Retinal pigment epithelial cell (primary cell): Measurements from ENCODE around the gene CCDC127.
"Not testable (repeated sequence)": the region's sequence is repeated elsewhere in the genome, so short reads cannot be mapped to it uniquely, and the experiment has no call there.

Experiments used
- DNase-seq: peaks from one replicate; pipeline ENCODE4 v3.0.0-alpha.2; 2010; ENCODE audit warnings: low read depth
- H3K4me3 ChIP-seq: 2 replicates; pipeline ENCODE4 v1.5.1; 2011; ENCODE audit warnings: mild to moderate bottlenecking, low read length, control low read depth, moderate library complexity
- TF ChIP-seq, protein P1 (sequence below): conservative IDR thresholded peaks from 2 replicates; pipeline ENCODE4 v1.5.1; 2011; ENCODE audit warnings: low read depth, low read length, control low read depth, inconsistent platforms

The CCDC127 gene

DNA sequence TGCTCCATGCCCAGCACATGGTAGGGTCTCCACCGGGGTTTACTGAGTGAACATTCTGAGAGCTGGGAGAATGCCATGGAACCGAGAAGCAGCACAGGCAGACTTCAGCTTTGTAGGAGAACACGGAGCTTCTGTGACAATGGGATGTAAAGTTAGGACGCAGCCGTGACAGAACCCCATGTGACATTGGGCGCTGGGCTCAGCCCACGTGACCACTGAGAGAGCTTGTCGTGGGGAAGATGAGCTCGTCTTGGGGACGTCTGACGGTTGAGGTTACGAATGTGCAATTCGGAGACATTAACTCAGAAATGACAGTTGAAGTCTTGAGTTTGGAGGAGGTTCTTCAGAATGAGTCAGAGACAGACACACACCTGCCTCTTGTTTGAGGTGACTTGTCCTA lies 13.7 kb upstream of the CCDC127 start:
- TF ChIP-seq, protein P1, sequence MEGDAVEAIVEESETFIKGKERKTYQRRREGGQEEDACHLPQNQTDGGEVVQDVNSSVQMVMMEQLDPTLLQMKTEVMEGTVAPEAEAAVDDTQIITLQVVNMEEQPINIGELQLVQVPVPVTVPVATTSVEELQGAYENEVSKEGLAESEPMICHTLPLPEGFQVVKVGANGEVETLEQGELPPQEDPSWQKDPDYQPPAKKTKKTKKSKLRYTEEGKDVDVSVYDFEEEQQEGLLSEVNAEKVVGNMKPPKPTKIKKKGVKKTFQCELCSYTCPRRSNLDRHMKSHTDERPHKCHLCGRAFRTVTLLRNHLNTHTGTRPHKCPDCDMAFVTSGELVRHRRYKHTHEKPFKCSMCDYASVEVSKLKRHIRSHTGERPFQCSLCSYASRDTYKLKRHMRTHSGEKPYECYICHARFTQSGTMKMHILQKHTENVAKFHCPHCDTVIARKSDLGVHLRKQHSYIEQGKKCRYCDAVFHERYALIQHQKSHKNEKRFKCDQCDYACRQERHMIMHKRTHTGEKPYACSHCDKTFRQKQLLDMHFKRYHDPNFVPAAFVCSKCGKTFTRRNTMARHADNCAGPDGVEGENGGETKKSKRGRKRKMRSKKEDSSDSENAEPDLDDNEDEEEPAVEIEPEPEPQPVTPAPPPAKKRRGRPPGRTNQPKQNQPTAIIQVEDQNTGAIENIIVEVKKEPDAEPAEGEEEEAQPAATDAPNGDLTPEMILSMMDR, result no peak
- no peak for DNase-seq
- no peak overlapping the region for H3K4me3 ChIP-seq

DNA sequence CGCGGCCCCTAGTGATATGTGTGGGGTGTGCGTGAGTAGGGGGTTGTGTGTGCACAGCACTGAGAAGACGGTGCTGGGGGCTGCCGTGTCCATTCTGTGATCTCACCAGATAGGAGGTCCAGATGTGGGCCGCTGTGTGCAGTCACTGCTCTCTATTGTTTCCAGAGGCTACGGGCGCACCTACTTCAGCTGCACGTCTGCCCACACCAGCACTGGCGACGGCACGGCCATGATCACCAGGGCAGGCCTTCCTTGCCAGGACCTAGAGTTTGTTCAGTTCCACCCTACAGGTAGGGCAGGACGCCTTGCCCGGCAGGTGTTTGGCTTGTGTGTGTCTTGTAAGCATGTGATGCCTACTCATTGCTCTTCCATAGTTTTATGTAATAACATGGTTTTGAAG lies 12.8 kb upstream of the CCDC127 start:
- DNase-seq, result no peak
- no peak overlapping the region for H3K4me3 ChIP-seq
- TF ChIP-seq, protein P1, result no peak

DNA sequence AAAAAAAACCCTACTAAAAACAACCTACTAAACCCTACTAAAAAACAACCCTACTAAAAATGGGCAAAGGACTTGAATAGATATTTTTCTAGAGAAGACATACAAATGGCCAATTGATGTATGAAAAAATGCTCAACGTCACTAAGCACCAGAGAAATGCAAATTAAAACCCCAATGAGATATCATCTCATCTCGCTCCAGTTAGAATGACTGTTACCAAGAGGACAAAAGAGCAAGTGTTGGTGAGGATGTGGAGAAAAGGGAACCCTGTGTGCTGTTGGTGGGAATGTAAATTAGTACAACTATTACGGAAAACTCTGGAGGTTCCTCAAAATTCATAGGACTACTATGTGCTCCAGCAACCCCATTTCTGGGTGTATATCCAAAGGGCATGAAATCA lies 10.9 kb upstream of the CCDC127 start:
- no peak overlapping the region for H3K4me3 ChIP-seq
- TF ChIP-seq, protein P1, result no peak
- no peak for DNase-seq

DNA sequence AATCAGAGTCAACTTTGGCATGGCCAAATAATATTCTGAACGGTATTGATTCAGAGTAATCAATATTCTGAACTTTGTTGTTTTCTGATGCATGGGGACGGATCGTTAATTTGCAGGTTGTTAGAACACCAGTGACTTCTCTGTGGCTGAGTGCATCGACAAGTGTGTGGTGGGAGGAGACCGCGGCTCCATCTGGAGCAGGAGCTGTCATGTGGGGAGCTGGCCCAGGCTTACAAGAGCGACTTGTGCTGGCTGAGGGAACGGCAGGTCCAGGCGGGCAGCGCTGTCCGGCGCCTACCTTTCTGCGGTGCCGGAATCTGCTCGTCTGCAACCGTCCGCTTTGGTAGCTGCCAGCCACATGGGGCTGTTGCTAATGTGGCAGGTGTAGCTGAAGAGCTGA lies 9.4 kb upstream of the CCDC127 start:
- DNase-seq, H3K4me3 ChIP-seq: not testable (repeated sequence)

DNA sequence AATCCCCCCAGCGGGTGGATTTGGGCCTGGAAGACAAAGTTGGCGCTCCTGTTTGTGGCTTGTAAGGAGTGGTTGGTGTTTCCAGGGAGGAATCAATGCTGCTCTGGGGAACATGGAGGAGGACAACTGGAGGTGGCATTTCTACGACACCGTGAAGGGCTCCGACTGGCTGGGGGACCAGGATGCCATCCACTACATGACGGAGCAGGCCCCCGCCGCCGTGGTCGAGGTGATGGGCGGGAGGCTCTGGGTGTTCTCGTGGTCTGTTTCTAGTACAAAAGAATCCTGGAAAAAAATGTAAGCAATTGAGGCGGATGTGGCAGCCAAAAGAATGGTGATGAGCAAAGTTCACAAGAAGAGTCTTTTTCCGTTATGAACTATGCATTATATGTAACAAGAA lies 7.4 kb upstream of the CCDC127 start:
- TF ChIP-seq, protein P1, result no peak
- no peak for DNase-seq
- no peak overlapping the region for H3K4me3 ChIP-seq

DNA sequence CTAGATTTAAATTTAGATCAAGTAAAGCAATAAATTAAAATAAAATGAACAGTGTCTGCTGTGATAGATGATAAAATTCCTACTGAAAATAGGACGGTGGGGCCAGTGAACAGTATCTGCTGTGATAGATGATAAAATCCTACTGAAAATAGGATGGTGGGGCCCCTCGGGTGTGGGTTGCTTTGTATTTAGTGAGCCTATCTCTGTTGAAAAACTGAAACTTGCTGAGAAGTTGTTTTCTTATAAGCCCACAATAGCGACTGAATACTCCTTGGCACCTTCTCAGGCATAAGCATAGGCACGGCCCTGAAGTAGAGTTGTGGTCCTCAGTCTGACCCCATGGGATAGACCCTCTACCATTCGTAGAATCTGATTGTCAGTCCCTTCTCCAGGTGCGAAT lies 5.8 kb upstream of the CCDC127 start:
- no peak for DNase-seq
- no peak overlapping the region for H3K4me3 ChIP-seq
- TF ChIP-seq, protein P1, result no peak

DNA sequence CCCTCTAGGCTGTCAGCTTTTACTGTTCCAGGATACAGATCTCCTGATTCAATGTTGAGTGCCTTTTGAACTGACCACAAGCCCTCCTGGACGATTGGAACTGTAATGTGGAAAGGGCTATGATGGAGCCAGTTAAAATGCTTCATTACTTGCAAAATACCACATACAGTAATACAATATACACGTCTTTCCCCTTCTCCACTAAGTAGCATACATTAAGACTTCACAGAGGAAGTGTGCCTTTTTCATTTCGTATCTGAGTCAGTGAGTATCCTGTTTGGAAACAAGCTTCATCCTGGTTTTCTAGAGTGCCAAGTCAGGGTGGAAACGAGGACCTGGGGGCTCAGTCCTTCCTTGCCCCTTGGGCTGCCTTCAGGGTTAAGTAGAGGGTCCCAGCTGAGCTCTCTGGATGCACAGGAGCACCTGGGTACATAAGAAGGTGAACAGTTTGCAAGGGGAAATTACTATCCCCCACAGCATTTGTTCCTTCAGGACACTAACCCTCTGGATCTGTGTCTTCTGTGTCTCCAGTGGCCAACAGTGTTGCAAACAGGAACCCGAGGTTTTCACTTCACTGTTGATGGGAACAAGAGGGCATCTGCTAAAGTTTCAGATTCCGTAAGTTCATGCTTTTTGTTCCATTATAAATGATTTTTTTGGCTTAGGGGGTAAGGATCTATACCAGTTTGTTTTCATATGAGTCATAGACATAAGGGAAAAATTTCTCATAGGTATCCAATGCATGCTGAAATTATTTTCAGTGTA lies 5.2 kb upstream of the CCDC127 start:
- DNase-seq, H3K4me3 ChIP-seq: not testable (repeated sequence)

DNA sequence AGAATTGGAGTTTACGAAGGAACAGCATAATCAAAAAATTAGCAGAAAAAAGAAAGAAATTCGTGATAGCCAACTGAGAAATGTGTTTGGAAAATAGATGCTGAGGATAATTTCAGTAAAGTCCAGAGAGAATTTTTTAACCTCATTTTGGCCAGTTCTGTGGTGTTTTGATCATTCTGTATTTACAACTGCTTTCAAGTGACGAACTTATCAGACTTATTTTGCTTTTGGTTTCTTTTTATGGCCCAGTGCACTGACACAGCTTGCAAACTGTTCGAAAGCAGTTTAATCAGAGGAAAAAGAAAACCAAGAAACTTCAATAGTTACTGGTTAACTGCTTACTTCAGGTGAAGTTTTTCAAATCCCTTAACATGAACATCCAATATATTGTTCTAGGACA lies 2.0 kb upstream of the CCDC127 start:
- DNase-seq, result no peak
- peak overlapping the region; percentile 90 for H3K4me3 ChIP-seq
- TF ChIP-seq, protein P1, result no peak
